HepG2 (cell line): Measurements from ENCODE around the gene DOK4. TPM values are rescaled to one million over a fixed set of nuclear protein-coding genes. Genes with fewer than 3 reads are reported as not detected.

ENCODE experiments used
- CAMTA2 ChIP-seq: sonication (generic); formaldehyde crosslinking; IDR thresholded peaks from 2 replicates; pipeline ENCODE4 v1.4.0; 2020; ENCODE audit warnings: mild to moderate bottlenecking, missing genetic modification reagents, borderline replicate concordance
- ERF ChIP-seq: IDR thresholded peaks from 2 replicates; pipeline ENCODE4 v1.6.1; 2018; ENCODE audit warnings: missing biosample characterization, missing genetic modification reagents
- MYC ChIP-seq: sonication (generic); formaldehyde crosslinking; IDR thresholded peaks from 2 replicates; pipeline ENCODE4 v1.9.0; 2021; ENCODE audit warnings: missing genetic modification reagents, borderline replicate concordance
- RARA ChIP-seq: IDR thresholded peaks from 2 replicates; pipeline ENCODE4 v1.6.1; 2016; ENCODE audit warnings: missing genetic modification reagents, missing compliant biosample characterization
- REL ChIP-seq: sonication (generic); formaldehyde crosslinking; conservative IDR thresholded peaks from 2 replicates; pipeline ENCODE4 v1.8.0; 2022; ENCODE audit warnings: mild to moderate bottlenecking, missing genetic modification reagents, moderate library complexity
- REPIN1 ChIP-seq: sonication (generic); formaldehyde crosslinking; IDR thresholded peaks from 2 replicates; pipeline ENCODE4 v1.8.0; 2022; ENCODE audit warnings: missing genetic modification reagents, low read depth, mild to moderate bottlenecking, borderline replicate concordance
- SOX6 ChIP-seq, 2 experiments: fragments of 450-650 bp in 1 of 2; sonication (generic) in 1 of 2; formaldehyde crosslinking in 1 of 2; IDR thresholded peaks; 2 replicates each; pipeline versions ENCODE4 v1.4.0 to v1.6.1; 2017 to 2020; ENCODE audit warnings: antibody characterized with exemption in 1 of 2, mild to moderate bottlenecking in 1 of 2, missing genetic modification reagents in 1 of 2
- TARDBP ChIP-seq: sonication (generic); formaldehyde crosslinking; IDR thresholded peaks from 2 replicates; pipeline ENCODE4 v1.8.0; 2022; ENCODE audit warnings: mild to moderate bottlenecking, missing genetic modification reagents
- ZBTB21 ChIP-seq: sonication (generic); formaldehyde crosslinking; IDR thresholded peaks from 2 replicates; pipeline ENCODE4 v1.4.0; 2020; ENCODE audit warnings: missing genetic modification reagents
- ZBTB34 ChIP-seq: sonication (generic); formaldehyde crosslinking; IDR thresholded peaks from 2 replicates; pipeline ENCODE4 v1.8.0; 2022; ENCODE audit warnings: mild to moderate bottlenecking, missing genetic modification reagents
- ZNF256 ChIP-seq: sonication (generic); formaldehyde crosslinking; conservative IDR thresholded peaks from 2 replicates; pipeline ENCODE4 v1.4.0; 2020; ENCODE audit warnings: missing genetic modification reagents
- ZNF292 ChIP-seq: sonication (generic); formaldehyde crosslinking; IDR thresholded peaks from 2 replicates; pipeline ENCODE4 v1.8.1; 2022; ENCODE audit warnings: mild to moderate bottlenecking, low read depth, missing genetic modification reagents, borderline replicate concordance
- ZNF331 ChIP-seq: sonication (generic); formaldehyde crosslinking; IDR thresholded peaks from 2 replicates; pipeline ENCODE4 v1.4.0; 2020; ENCODE audit warnings: missing genetic modification reagents
- ZNF530 ChIP-seq: sonication (generic); formaldehyde crosslinking; IDR thresholded peaks from 2 replicates; pipeline ENCODE4 v1.5.0; 2020; ENCODE audit warnings: low read depth, mild to moderate bottlenecking, missing genetic modification reagents
- ZNF678 ChIP-seq: sonication (generic); formaldehyde crosslinking; IDR thresholded peaks from 2 replicates; pipeline ENCODE4 v1.4.0; 2020; ENCODE audit warnings: mild to moderate bottlenecking, missing genetic modification reagents
- ZNF737 ChIP-seq: sonication (generic); formaldehyde crosslinking; IDR thresholded peaks from 2 replicates; pipeline ENCODE4 v1.5.0; 2020; ENCODE audit warnings: missing genetic modification reagents, mild to moderate bottlenecking, borderline replicate concordance
- ZNF83 ChIP-seq: sonication (generic); formaldehyde crosslinking; IDR thresholded peaks from 2 replicates; pipeline ENCODE4 v1.4.0; 2020; ENCODE audit warnings: missing genetic modification reagents, mild to moderate bottlenecking, borderline replicate concordance
- polyA plus RNA-seq, 8 experiments: library from polyadenylated mRNA; depleted of rRNA in 3 of 8; stranded (reverse) in 7 of 8; unstranded in 1 of 8; fragments of >200 nt; fragmentation: Illumina TruSeq in 4 of 8; extraction: Trizol in 4 of 8; gene quantifications; 2 replicates each; pipeline versions ENCODE4 v1.2.1 to v1.2.3, GENCODE V29; 2011 to 2016; ENCODE audit warnings: low read depth in 4 of 8, missing spikeins in 1 of 8, mixed read lengths in 1 of 8; ENCODE audit not compliant: insufficient read depth in 1 of 8
- total RNA-seq, 5 experiments: library from RNA; depleted of rRNA; stranded (reverse); fragments of >200 nt; fragmentation: Illumina TruSeq; extraction: Trizol; gene quantifications; 2 replicates each; pipeline ENCODE4 v1.2.3, GENCODE V29; 2016; ENCODE audit warnings: low read depth in 1 of 5
- TF ChIP-seq, protein P1 (sequence below): IDR thresholded peaks from 2 replicates; pipeline ENCODE4 v1.6.1; 2012; ENCODE audit warnings: low read depth, low read length, improper control_type of control experiment
- TF ChIP-seq, protein P2 (sequence below): sonication (generic); formaldehyde crosslinking; IDR thresholded peaks from 2 replicates; pipeline ENCODE4 v1.4.0; 2020; ENCODE audit warnings: missing genetic modification reagents
- TF ChIP-seq, protein P3 (sequence below), 2 experiments: sonication (generic) in 1 of 2; formaldehyde crosslinking in 1 of 2; IDR thresholded peaks; 2 replicates each; pipeline versions ENCODE4 v1.4.0 to v1.6.1; 2016 to 2020; ENCODE audit warnings: borderline replicate concordance in 1 of 2, low read depth in 1 of 2, mild to moderate bottlenecking in 1 of 2, missing genetic modification reagents in 1 of 2

The DOK4 gene
- total and polyA plus RNA-seq, 2 of the 13 experiments (the other 11 are each of a cell fraction or from before 2014, with no cell fraction given): 52.7 to 70.0 TPM

GRCh38 chr16:57471852-57472664, 14.2 kb downstream of the DOK4 start (continued):
- TF ChIP-seq ERF (CRISPR knock-in tag) (peak; percentile 42; the same call in 1 of the 2 replicates), REPIN1 (no peak), ZNF678 (CRISPR knock-in tag) (no peak), ZNF256 (CRISPR knock-in tag) (no peak), REL (CRISPR knock-in tag) (no peak), SOX6 (IDR thresholded peaks at IDR 0.05) (no peak), SOX6 (CRISPR knock-in tag; IDR thresholded peaks at IDR 0.05) (peak; percentile 77), ZBTB21 (CRISPR knock-in tag) (peak; percentile 75; the same call in 1 of the 2 replicates), CAMTA2 (CRISPR knock-in tag) (no peak), ZBTB34 (CRISPR knock-in tag) (no peak), MYC (peak; percentile 70; the same call in 1 of the 2 replicates), TARDBP (no peak; the same call in 1 of the 2 replicates), ZNF331 (no peak; the same call in 1 of the 2 replicates), ZNF83 (CRISPR knock-in tag) (no peak), RARA (CRISPR knock-in tag) (peak; percentile 88), ZNF530 (CRISPR knock-in tag) (no peak), ZNF292 (CRISPR knock-in tag) (0 out of 2 replicates have a peak, but pooled peaks have one; percentile 17), ZNF737 (CRISPR knock-in tag) (no peak)
- TF ChIP-seq, protein P1, sequence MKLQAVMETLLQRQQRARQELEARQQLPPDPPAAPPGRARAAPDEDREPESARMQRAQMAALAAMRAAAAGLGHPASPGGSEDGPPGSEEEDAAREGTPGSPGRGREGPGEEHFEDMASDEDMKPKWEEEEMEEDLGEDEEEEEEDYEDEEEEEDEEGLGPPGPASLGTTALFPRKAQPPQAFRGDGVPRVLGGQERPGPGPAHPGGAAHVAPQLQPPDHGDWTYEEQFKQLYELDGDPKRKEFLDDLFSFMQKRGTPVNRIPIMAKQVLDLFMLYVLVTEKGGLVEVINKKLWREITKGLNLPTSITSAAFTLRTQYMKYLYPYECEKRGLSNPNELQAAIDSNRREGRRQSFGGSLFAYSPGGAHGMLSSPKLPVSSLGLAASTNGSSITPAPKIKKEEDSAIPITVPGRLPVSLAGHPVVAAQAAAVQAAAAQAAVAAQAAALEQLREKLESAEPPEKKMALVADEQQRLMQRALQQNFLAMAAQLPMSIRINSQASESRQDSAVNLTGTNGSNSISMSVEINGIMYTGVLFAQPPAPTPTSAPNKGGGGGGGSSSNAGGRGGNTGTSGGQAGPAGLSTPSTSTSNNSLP: no peak
- TF ChIP-seq, protein P2, sequence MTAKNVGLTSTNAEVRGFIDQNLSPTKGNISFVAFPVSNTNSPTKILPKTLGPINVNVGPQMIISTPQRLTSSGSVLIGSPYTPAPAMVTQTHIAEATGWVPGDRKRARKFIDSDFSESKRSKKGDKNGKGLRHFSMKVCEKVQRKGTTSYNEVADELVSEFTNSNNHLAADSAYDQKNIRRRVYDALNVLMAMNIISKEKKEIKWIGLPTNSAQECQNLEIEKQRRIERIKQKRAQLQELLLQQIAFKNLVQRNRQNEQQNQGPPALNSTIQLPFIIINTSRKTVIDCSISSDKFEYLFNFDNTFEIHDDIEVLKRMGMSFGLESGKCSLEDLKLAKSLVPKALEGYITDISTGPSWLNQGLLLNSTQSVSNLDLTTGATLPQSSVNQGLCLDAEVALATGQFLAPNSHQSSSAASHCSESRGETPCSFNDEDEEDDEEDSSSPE (CRISPR knock-in tag): peak; percentile 18; the same call in 1 of the 2 replicates
- TF ChIP-seq, protein P3, sequence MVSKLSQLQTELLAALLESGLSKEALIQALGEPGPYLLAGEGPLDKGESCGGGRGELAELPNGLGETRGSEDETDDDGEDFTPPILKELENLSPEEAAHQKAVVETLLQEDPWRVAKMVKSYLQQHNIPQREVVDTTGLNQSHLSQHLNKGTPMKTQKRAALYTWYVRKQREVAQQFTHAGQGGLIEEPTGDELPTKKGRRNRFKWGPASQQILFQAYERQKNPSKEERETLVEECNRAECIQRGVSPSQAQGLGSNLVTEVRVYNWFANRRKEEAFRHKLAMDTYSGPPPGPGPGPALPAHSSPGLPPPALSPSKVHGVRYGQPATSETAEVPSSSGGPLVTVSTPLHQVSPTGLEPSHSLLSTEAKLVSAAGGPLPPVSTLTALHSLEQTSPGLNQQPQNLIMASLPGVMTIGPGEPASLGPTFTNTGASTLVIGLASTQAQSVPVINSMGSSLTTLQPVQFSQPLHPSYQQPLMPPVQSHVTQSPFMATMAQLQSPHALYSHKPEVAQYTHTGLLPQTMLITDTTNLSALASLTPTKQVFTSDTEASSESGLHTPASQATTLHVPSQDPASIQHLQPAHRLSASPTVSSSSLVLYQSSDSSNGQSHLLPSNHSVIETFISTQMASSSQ (IDR thresholded peaks at IDR 0.05; ENCODE audit: low read depth): 0 out of 2 replicates have a peak, but pooled peaks have one; percentile 14
- TF ChIP-seq, protein P3 (CRISPR knock-in tag; IDR thresholded peaks at IDR 0.05; ENCODE audit: borderline replicate concordance): no peak
